Neuronal stem cell (in vitro differentiated cells): ENCODE data around the gene GALNS.

Experiments
- DNase-seq: peaks from one replicate; pipeline ENCODE4 v3.0.0-alpha.2; 2013; ENCODE audit warnings: low spot score
- H2AFZ ChIP-seq: one replicate; pipeline ENCODE4 v1.6.1; 2013; ENCODE audit warnings: mild to moderate bottlenecking, low read length, inconsistent platforms
- H2AK5ac ChIP-seq: 2 replicates; pipeline ENCODE4 v1.6.1; 2013; ENCODE audit warnings: low read depth, mild to moderate bottlenecking, inconsistent platforms, low read length, moderate library complexity, mixed read lengths
- H2BK120ac ChIP-seq: 2 replicates; pipeline ENCODE4 v1.6.1; 2013; ENCODE audit warnings: low read depth, mild to moderate bottlenecking, inconsistent platforms, low read length, moderate library complexity, mixed read lengths
- H2BK12ac ChIP-seq: one replicate; pipeline ENCODE4 v1.6.1; 2013; ENCODE audit warnings: low read length, inconsistent platforms
- H2BK15ac ChIP-seq: 2 replicates; pipeline ENCODE4 v1.6.1; 2013; ENCODE audit warnings: mild to moderate bottlenecking, low read length, inconsistent platforms, mixed read lengths
- H2BK5ac ChIP-seq: one replicate; pipeline ENCODE4 v1.6.1; 2013; ENCODE audit warnings: inconsistent platforms, mild to moderate bottlenecking, low read length, moderate library complexity
- H3K14ac ChIP-seq: one replicate; pipeline ENCODE4 v1.6.1; 2013; ENCODE audit warnings: low read length, inconsistent platforms
- H3K18ac ChIP-seq: 2 replicates; pipeline ENCODE4 v1.6.1; 2013; ENCODE audit warnings: low read length, inconsistent platforms
- H3K23ac ChIP-seq: 2 replicates; pipeline ENCODE4 v1.6.1; 2013; ENCODE audit warnings: low read depth, mild to moderate bottlenecking, mixed read lengths, low read length, inconsistent platforms; ENCODE audit not compliant: poor library complexity
- H3K27ac ChIP-seq: replicated peaks from 3 replicates; pipeline ENCODE4 v1.5.1; 2013; ENCODE audit warnings: low read length, inconsistent platforms
- H3K27me3 ChIP-seq, 3 experiments: 2 replicates each; pipeline ENCODE4 v1.6.1; 2013; ENCODE audit warnings: low read length in 3 of 3, mild to moderate bottlenecking in 2 of 3, inconsistent platforms in 1 of 3, low read depth in 1 of 3, mixed read lengths in 1 of 3, moderate library complexity in 1 of 3; ENCODE audit not compliant: control insufficient read depth in 3 of 3, insufficient read depth in 3 of 3
- H3K36me3 ChIP-seq, 2 donors: replicated peaks in 1 of 2; 2 replicates each; pipeline ENCODE4 v1.6.1; 2013; ENCODE audit warnings: low read length in 2 of 2; ENCODE audit not compliant: control insufficient read depth in 2 of 2, insufficient read depth in 2 of 2
- H3K4ac ChIP-seq: 2 replicates; pipeline ENCODE4 v1.6.1; 2013; ENCODE audit warnings: inconsistent platforms, mild to moderate bottlenecking, low read length, moderate library complexity
- H3K4me1 ChIP-seq, 2 donors: 1 replicate in 1 of 2; 2 replicates in 1 of 2; pipeline ENCODE4 v1.6.1; 2013; ENCODE audit warnings: low read length in 2 of 2, low read depth in 1 of 2; ENCODE audit not compliant: control insufficient read depth in 2 of 2, insufficient read depth in 1 of 2
- H3K4me2 ChIP-seq: one replicate; pipeline ENCODE4 v1.6.1; 2013; ENCODE audit warnings: mild to moderate bottlenecking, low read length, inconsistent platforms; ENCODE audit not compliant: insufficient read depth, poor library complexity, severe bottlenecking
- H3K4me3 ChIP-seq, 2 donors: 2 replicates each; pipeline ENCODE4 v1.5.1; 2013; ENCODE audit warnings: low read length in 2 of 2, mild to moderate bottlenecking in 2 of 2, inconsistent platforms in 1 of 2, moderate library complexity in 1 of 2
- H3K79me1 ChIP-seq: one replicate; pipeline ENCODE4 v1.6.1; 2013; ENCODE audit warnings: low read depth, mild to moderate bottlenecking, inconsistent platforms, low read length, moderate library complexity
- H3K9ac ChIP-seq: one replicate; pipeline ENCODE4 v1.6.1; 2013; ENCODE audit warnings: mild to moderate bottlenecking, low read depth, low read length, inconsistent platforms; ENCODE audit not compliant: poor library complexity
- H3K9me3 ChIP-seq, 2 donors: replicated peaks in 1 of 2; 2 replicates each; pipeline versions ENCODE3 to v1.6.1; 2013; ENCODE audit warnings: low read length in 2 of 2, mild to moderate bottlenecking in 2 of 2, inconsistent platforms in 1 of 2, low read depth in 1 of 2, mixed read lengths in 1 of 2, moderate library complexity in 1 of 2; ENCODE audit not compliant: control insufficient read depth in 2 of 2, insufficient read depth in 1 of 2
- H4K8ac ChIP-seq: one replicate; pipeline ENCODE4 v1.6.1; 2013; ENCODE audit warnings: low read depth, mild to moderate bottlenecking, inconsistent platforms, low read length, moderate library complexity
- H4K91ac ChIP-seq: one replicate; pipeline ENCODE4 v1.6.1; 2013; ENCODE audit warnings: low read length, low read depth, mild to moderate bottlenecking, inconsistent platforms; ENCODE audit not compliant: poor library complexity
- WGBS, 2 donors: extraction: QIAGEN DNeasy Blood & Tissue Kit; methylation state at CpG; one replicate each; pipeline ENCODE4 v1.1.7; 2013; ENCODE audit warnings: missing lambda C conversion rate in 2 of 2, mixed read lengths in 1 of 2; ENCODE audit not compliant: insufficient read length in 2 of 2, insufficient replicate concordance in 1 of 2; ENCODE audit errors: extremely low coverage in 2 of 2; 5-methylcytosine and 5-hydroxymethylcytosine counted together

Gene GALNS

GRCh38 chr16:88848557-88848956 lies 8.2 kb downstream of the GALNS start:
- H3K4me2 ChIP-seq, result no peak overlapping the region
- no peak overlapping the region for H2BK120ac ChIP-seq
- peaks cover 0 to 5% of the 10 kb centered on the region in 2 donors for H3K4me1 ChIP-seq
- H3K4me3 ChIP-seq, result no peak overlapping the region
- H3K4ac ChIP-seq, result no peak overlapping the region
- DNase-seq, result no peak
- H3K9me3 ChIP-seq, result no peaks in the 10 kb centered on the region
- H2AK5ac ChIP-seq, result no peak overlapping the region
- no peak overlapping the region for H2AFZ ChIP-seq
- no peak overlapping the region for H3K18ac ChIP-seq
- no peak overlapping the region for H2BK15ac ChIP-seq
- peak overlapping the region; percentile 66 for H2BK5ac ChIP-seq
- WGBS, 2 donors, result no CpG with 5 or more reads among the region's 21 CpGs
- no peak overlapping the region for H4K91ac ChIP-seq
- H3K79me1 ChIP-seq, result peaks cover 5% of the 10 kb centered on the region
- no peak overlapping the region for H4K8ac ChIP-seq
- no peak overlapping the region for H3K14ac ChIP-seq
- H3K9ac ChIP-seq, result no peak overlapping the region
- no peaks in the 10 kb centered on the region for H3K27me3 ChIP-seq
- peak overlapping the region; percentile 31 for H3K23ac ChIP-seq
- H2BK12ac ChIP-seq, result no peak overlapping the region
- H3K36me3 ChIP-seq, result peaks cover 0 to 8% of the 10 kb centered on the region in 2 donors
- no peak overlapping the region for H3K27ac ChIP-seq

- Histone ChIP-seq H3K23ac (no peak overlapping the region), H3K36me3 (peaks cover 0 to 8% of the 10 kb centered on the region in 2 donors)
- WGBS, 2 donors, result no CpG with 5 or more reads among the region's 18 CpGs
These were observed 9.1 kb downstream of the GALNS start for GRCh38 chr16:88847654-88848053.

GRCh38 chr16:88846088-88846487 lies 10.7 kb downstream of the GALNS start:
- Histone ChIP-seq H3K36me3 (peaks cover 0 to 8% of the 10 kb centered on the region in 2 donors), H4K91ac (no peak overlapping the region), H2BK12ac (no peak overlapping the region), H3K4me2 (no peak overlapping the region), H2AK5ac (no peak overlapping the region), H3K14ac (no peak overlapping the region), H2BK120ac (no peak overlapping the region), H3K4me3 (no peak overlapping the region), H3K27me3 (no peaks in the 10 kb centered on the region), H2BK15ac (no peak overlapping the region), H2BK5ac (no peak overlapping the region), H3K9ac (no peak overlapping the region), H2AFZ (no peak overlapping the region), H3K23ac (no peak overlapping the region), H3K27ac (no peak overlapping the region), H3K18ac (no peak overlapping the region), H3K4me1 (no peaks in the 10 kb centered on the region), H3K9me3 (no peaks in the 10 kb centered on the region), H4K8ac (no peak overlapping the region), H3K79me1 (peaks cover 7% of the 10 kb centered on the region), H3K4ac (no peak overlapping the region)
- no CpG with 5 or more reads among the region's 9 CpGs for WGBS, 2 donors
- no peak for DNase-seq

More at GRCh38 chr16:88847654-88848053, 9.1 kb downstream of the GALNS start:
- no peaks in the 10 kb centered on the region for H3K4me1 ChIP-seq
- peak overlapping the region; percentile 7 for H3K9ac ChIP-seq
- no peak overlapping the region for H3K27ac ChIP-seq
- peaks cover 5% of the 10 kb centered on the region for H3K79me1 ChIP-seq
- H2BK120ac ChIP-seq, result no peak overlapping the region
- H2BK15ac ChIP-seq, result no peak overlapping the region
- DNase-seq, result no peak
- H3K4me2 ChIP-seq, result no peak overlapping the region
- no peak overlapping the region for H2AFZ ChIP-seq
- no peak overlapping the region for H4K91ac ChIP-seq
- H3K18ac ChIP-seq, result no peak overlapping the region
- H3K4ac ChIP-seq, result no peak overlapping the region
- no peak overlapping the region for H2BK5ac ChIP-seq
- H2AK5ac ChIP-seq, result no peak overlapping the region
- H4K8ac ChIP-seq, result no peak overlapping the region
- H3K27me3 ChIP-seq, result no peaks in the 10 kb centered on the region
- no peaks in the 10 kb centered on the region for H3K9me3 ChIP-seq
- H2BK12ac ChIP-seq, result no peak overlapping the region
- H3K14ac ChIP-seq, result no peak overlapping the region
- H3K4me3 ChIP-seq, result no peak overlapping the region

- no peak overlapping the region for H2BK15ac ChIP-seq
- H3K23ac ChIP-seq, result no peak overlapping the region
- no peak overlapping the region for H3K4me3 ChIP-seq
- H3K4ac ChIP-seq, result no peak overlapping the region
- no peak overlapping the region for H2BK12ac ChIP-seq
- DNase-seq, result no peak
- H3K14ac ChIP-seq, result no peak overlapping the region
- no CpG with 5 or more reads among the region's 11 CpGs for WGBS, 2 donors
- no peaks in the 10 kb centered on the region for H3K4me1 ChIP-seq
- H2BK120ac ChIP-seq, result no peak overlapping the region
- H2AFZ ChIP-seq, result no peak overlapping the region
- peak overlapping the region; percentile 65 for H4K8ac ChIP-seq
- no peak overlapping the region for H3K4me2 ChIP-seq
- peaks cover 4% of the 10 kb centered on the region for H3K79me1 ChIP-seq
- no peak overlapping the region for H4K91ac ChIP-seq
- H3K27ac ChIP-seq, result no peak overlapping the region
- no peak overlapping the region for H3K18ac ChIP-seq
- H3K36me3 ChIP-seq, result peaks cover 0 to 4% of the 10 kb centered on the region in 2 donors
- no peaks in the 10 kb centered on the region for H3K27me3 ChIP-seq
- peak overlapping the region; percentile 29 for H2BK5ac ChIP-seq
- H3K9ac ChIP-seq, result no peak overlapping the region
- no peaks in the 10 kb centered on the region for H3K9me3 ChIP-seq
- no peak overlapping the region for H2AK5ac ChIP-seq
These were observed 12.2 kb downstream of the GALNS start for GRCh38 chr16:88844419-88845036.
